HG02943 (cell line): ENCODE measurements around the gene ACOXL.

Source experiments
- ATAC-seq: cut with Tn5 transposase; IDR thresholded peaks from one replicate; pipeline ENCODE4 v1.9.1; 2021; ENCODE audit warnings: mild to moderate bottlenecking, low read depth, moderate library complexity; ENCODE audit not compliant: unreplicated experiment

ACOXL gene

DNA sequence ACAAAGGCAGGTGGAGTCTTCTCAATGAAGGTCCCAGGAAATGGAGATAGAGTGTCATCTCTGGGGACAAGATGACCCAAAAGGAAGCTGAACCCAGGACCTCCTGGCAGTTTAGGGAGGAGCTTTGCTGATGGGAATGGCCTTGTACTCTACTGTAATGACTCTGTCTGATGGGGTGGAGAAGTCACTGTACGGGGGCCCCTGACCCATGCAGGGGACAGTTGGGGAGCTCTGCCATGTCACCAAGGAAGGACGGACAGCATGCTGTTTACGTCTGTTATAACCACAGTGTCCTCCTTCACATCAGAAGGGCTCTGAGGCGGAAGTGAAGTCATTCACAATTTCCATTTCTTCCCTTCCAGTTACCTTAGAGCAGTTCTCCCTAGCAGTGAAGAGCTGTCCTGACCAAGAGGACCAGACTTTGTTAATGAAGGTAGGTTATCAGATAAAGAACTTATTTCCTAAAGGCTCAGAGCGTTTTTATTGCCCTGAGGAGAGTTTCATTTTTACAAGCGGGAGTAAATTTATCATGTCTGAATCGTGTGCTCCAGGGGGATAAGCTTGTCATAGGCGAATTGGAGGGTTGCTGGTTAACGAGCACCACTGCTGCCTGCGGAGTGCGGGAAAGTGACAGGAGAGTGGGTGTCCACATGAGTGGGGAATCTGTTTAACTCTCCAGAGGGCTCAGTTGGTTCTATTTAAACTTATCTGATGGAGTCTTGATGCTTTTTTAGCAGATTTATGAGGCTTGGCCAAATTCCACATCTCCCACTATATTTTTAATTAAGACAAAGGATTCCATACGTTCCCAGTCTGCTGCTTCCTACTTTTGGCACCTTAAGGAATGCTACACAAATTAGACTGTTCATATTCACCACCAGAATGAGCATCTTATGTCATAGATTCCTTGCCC lies 316.7 kb downstream of the ACOXL start:
- no peak for ATAC-seq

DNA sequence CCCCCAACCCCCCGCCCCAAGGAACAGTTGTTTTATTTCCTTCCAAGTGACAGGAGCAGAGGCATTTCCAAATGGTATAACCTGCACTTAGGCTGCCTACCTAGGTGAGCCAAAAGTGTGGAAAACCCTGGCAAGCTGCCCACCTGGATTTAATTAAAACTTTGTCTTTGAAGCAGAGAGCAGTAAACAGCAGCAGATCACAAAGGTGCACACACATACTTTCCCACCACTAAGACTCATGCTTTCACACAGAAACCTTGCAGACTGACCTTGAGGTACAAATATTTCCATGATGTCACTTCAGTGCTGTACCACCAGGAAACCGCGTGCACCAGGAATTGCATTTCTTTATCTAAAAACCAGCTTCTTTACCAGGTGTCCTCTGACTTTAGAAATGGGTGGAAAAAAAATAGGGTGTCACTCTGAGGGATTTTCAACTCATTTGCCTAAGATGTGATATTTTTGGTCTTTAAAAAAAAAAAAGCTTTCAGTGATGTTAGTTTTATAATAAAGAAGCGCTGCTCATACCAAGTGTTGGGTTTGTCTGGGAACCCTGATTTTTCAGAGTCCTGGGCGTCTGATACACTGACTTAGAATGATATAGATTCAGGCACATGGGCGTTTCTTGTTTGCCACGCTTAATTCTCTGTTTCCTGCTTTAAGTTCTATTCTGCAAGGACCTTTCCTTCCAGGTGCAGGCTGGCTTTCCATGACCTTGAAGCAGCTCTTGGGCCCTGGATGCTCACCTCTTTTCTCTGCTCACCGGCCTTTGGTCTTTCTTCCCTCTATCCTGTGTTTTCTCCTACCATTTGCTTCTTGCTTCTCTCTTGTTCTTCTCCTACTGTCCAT lies 317.6 kb downstream of the ACOXL start:
- no peak for ATAC-seq

DNA sequence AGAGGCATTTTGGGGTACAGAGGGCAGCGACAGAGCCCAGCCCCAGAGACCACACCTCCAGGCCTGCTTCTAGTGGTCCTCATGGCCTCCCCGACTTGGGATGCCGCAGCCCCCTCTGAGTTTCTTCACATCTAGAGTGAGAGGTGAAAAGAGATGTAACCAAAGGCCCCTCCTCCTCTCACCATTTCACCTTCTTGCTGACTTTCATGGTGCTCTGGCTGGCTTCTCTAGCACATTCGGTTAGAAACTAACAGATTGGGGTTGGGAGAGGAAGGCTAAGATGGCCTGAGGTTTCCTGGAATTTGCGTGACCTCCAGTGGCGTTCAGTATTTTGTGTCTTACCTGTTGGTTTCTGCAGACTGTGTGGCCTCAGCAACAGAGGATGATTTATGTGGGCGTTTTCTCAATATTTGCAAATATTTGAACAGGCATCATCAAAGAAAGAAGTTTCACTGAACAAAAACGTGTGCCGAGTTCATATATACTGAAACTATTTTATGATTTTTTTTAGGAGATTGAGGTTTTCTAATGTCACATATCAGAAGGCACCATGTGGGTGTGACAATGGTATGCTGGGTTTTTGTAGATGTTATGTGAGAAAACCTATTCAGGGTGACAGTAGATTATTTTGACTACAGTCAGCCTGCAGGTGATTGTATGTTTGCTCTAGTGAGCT lies 318.5 kb downstream of the ACOXL start:
- no peak for ATAC-seq

DNA sequence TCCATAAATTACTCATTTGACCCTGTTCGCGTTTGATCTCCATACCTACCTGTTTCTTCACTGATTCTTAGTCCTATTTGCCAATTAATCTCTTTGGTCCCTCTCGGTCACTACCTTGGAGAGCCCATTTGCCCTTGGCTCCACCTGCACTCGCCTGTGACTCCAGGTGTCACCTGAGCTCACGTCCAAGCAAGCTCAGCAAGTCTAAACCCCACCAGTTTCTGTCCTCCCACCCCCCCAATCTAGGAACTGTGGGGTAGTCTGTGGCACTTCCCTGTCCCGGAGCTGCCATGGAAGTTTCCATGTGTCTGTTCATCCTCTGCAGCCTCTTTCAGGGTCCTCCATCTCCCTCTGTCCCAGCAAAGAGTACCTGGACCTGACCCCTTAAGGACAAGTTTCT lies 320.2 kb downstream of the ACOXL start:
- ATAC-seq: no peak

DNA sequence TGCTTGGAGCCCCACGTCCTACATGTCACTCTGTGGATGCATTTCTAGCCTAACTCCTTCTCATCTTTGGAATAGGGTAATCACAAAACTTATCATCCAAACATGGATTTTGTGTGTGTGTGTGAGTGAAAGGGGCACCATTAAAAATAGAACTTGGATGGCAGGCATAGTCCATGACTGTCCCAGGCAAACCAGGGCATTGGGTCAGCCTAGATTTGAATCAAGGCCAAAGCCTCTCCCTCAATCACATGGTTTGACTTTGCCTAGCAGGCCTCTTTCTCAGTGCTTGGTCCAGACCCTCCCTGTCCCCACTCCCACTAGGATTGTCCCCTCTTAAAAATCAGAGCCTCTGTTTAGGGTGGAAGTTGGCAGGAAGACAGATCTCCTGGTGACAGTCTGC lies 320.9 kb downstream of the ACOXL start:
- ATAC-seq: no peak

DNA sequence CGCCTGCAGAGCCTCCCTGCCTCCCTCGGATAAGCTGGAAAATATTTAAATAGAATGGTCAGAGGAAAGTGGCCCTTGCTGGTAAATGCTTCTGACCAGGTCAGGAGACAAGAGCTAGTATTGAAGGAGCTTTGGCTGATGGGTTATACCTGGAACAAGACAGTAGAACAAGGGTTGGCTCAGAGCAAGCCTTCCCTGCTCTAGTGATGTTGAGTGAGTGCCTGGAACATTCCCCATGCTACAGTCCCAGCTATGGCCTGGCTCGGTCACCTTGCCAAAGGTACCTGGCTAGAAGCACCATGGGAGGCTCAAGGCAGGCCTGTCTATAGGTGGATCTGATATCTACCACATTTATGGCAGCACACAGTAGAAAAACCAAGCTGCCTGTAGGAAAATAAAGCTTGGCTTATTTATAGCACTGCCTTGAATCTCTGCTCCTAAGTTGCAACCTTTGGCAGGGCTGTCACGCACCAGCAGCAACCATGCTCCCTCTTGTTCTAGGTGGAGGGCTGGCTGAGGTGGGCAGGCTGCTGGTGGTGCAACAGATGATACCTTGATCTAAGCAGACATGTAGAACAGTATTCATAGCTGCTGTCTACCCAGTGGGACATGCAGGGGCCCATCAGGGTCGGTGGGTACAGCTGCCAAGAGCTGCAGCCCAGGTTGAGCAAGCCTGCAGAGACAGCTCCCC lies 321.6 kb downstream of the ACOXL start:
- ATAC-seq: no peak

DNA sequence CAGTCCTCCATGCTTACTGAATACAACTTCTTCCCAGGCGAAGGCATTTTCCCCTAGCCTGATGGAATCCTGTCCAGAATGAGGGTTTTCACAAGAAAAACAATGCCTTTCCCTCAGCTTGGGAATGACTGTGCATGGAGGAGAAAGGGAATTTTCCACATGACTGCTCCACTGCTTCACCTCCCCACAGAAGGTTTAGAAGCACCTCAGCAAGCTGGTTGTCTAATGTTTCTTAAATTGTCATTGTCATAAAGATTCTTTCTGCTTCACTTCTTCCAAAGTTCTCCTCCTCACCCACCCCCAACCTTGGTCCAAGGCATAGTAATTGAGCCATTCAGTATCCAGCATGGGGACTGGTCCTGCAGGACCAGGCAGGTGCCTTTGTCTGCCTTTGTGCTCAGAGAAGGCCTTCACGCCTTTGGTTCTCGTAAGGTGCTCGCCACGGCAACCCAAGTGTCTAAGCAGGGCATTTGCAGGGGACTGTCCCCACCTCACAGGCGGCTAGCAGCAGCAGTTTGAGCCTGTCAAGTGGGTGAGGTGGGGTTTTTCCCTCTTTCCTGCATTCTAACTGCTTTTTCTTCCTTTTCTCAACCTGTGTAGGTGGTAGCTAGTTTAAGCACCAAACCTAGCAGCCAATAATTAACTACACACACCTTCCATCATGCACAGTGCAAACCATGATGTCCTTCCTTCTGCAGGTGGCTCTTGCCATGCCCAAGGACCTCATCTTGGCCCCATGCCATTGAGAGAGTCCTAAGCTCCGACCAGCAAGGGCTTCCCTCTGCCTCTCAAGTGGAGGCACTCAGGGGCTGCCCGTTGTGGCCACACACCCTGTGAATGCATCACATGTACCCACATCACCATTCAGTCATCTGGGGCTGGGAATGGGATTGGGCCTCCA lies 322.7 kb downstream of the ACOXL start:
- no peak for ATAC-seq

DNA sequence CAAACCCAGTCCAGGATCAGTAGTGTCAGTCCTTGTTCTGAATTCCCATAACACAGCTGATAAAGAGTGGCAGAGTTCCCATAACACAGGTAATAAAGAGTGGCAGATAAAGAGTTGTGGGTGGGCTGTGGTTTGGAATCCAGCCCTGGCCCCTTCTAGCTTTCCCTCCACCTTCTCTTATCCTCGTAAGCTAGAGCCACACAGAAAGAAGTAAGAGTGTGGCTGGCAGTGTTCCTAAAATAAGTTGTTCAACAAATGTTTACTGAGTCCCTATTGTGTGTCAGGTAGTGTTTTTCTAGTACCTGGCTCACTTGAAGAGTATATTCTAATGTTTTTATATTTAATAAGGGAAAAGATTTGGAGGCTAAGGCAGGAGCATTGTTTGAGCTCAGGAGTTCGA lies 323.4 kb downstream of the ACOXL start:
- no peak for ATAC-seq

DNA sequence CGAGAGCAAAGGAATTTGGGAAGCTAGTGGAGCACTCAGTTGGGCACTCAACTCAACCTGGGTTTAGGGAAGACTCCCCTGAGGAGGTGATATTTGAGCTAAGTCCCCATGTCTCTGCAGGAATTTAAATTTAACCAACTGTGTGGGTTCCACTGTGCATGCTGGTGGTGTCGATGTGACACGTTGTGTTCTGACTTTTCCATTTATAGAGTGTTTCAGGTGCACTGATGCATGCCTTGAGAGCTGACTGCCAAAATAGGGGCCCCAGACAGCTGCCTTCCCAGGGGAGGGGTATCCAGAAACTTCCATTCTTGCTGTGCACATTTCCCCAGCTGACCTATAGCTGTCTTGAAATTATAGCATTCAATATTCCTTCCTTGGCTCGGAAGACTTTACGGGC lies 324.7 kb downstream of the ACOXL start:
- ATAC-seq: no peak

DNA sequence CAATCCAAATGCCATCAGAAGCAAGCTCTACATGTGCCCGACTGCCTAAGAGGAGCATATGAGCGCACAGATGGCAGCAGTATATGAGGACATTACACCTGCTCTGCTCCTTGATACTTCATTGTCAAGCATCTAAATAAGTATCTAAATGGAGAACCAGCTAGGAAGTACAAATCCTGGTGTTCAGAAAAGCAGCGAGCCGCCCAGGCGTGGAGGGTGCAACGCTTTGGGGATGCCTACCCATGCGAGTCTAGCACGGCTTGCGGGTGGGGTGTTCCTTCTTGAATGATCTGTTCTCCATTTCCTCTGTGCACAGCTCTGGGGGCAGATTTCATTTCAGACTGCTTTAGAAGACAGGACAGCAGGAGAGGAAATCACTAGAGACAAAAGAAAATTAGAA lies 325.3 kb downstream of the ACOXL start:
- no peak for ATAC-seq

DNA sequence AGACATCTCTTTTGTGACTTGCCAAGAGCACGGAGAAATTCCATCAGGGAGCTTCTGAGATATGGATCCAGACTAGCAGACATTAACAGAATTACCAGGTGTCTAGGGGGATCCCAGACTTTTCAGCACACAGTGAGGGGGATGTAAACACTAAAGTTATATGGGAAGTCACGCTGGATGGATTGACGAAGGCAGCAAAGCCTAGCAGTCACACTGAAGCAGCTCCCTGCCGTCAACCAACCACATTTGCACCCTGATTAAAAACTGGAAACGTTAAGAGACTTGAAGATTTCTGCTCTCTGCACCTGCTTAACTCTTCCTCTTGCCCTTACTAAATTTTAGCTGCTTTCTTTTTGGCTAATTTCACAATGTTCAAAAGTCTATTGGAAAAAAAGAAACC lies 325.9 kb downstream of the ACOXL start:
- no peak for ATAC-seq

DNA sequence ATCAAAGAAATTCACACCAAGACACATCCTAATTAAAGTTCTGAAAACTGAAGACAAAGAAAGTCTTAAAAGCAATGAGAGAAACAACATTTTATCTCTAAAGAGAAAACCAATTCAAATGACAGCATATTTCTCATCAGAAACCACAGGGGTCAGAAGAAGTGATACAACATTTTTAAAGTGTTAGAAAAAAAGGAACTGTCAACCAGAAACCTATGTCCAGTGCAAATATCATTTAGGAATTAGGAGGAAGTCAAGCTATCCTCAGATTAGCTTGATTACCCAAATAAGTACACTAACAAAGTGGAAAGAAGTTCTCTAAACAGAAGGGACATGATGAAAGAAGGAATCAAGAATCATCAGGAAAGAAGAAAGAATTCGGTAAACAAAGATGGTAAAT lies 328.8 kb downstream of the ACOXL start:
- ATAC-seq: no peak

DNA sequence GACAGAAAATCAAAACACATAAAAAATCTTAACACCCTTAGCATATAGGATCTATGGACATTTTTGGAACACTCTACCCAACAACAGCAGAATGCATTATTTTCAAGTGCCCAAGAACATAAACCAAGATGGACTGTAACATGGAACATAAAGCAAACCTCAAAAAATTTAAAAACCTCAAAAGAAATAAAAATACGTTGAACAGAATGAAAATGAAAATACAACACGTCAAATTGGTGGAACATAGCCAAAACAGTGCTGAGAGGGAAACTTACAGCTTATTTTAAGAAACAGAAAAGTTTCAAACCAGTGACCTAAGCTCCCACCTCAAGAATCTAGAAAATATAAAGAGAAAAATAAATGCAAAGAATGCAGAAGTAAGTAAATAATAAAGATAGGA lies 330.0 kb downstream of the ACOXL start:
- ATAC-seq: no peak

DNA sequence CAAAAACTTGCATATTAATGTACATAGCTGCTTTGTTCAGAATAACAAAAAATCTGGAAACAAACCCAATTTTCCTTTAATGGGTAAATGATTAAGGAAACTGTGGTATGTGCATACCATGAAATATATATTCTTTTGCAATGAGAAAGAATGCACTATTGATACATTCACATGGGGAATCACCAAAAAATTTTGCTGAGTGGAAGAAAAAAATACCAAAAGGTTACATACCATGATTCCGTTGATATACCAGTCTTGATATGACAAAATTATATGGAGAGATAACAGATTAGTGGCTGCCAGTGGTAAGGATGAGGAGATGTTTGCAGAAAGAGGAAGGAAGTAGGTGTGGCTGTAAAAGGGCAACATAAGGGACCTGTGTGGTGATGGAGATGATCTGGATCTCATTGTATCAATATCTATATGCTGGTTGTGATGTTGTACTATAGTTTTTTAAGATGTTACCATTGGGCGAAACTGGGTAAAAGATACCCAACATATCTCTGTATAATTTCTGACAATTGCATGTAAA lies 333.8 kb downstream of the ACOXL start:
- ATAC-seq: no peak

DNA sequence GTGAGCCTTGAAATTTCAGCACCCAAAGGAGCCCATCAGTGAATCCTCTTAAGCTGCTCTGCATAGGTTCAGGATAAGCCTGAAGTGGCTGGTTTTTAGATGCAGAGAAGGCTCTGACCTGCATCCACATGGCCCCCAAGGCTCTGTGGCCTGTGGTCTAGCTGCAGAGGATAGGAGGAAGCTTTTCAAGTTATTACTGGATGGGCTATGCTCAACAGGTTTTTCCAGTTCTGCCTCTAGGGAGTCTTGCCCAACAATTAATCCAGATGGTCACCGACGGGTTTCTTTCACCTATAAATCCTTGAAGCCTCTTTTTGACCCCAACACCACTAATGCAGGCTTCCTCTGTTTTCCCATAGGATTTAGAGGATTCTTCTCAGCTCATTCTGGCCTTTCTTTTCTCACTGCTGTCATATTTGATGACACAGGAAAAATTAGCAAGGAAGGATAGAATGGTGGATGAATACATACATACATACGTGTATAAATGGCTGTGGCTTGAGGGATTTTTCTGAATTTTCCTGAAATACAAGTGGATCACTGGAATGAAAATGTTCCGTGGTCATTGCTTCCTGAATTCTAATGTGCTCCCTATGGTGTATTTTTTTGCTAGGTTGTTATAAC lies 336.2 kb downstream of the ACOXL start:
- ATAC-seq: no peak

DNA sequence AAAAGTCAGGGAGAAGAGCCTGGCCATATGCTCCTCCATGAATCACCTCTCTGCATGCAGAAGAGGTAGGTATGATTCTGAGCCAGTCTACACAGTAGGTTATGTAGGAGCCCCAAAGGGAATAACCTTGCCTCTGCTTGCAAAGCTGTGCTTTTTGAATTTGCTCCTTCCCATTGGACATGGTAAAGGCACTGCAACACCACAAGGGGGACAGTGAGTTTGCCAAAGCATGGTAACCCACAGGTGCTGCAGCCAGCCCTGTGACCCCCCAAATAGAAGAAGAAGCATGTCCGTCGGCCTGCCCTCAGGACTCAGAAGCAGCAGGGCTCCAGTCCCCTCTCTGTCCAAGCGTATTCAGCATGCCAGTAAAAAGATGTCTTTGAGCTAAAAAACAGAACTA lies 337.3 kb downstream of the ACOXL start:
- ATAC-seq: no peak

DNA sequence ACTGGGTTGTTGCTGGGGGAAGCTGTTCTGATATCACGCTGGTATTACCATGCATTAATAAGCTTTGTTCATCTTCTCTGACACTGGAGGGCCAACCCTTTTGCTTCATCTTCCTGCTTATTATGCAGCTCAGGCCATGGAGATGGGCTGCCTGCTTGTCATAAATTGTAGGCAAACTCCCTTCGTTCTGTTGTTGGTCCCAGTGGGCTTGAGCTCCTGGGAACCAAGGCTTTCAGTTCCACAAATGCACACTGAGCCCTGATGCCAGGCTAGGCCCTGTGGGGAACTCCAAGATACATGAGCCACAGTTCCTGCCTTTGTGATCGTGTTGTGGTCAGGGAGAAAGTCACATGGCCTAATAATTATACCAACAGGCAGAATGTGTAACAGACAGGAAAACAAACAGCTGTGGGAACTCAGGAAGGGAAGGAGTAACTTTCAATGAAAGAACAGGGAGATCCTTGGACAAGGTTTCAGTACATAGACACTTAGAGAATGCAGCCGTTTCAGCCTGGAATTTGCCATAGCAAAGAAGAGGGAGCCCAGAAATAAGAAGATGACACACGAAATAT lies 339.3 kb downstream of the ACOXL start:
- no peak for ATAC-seq

DNA sequence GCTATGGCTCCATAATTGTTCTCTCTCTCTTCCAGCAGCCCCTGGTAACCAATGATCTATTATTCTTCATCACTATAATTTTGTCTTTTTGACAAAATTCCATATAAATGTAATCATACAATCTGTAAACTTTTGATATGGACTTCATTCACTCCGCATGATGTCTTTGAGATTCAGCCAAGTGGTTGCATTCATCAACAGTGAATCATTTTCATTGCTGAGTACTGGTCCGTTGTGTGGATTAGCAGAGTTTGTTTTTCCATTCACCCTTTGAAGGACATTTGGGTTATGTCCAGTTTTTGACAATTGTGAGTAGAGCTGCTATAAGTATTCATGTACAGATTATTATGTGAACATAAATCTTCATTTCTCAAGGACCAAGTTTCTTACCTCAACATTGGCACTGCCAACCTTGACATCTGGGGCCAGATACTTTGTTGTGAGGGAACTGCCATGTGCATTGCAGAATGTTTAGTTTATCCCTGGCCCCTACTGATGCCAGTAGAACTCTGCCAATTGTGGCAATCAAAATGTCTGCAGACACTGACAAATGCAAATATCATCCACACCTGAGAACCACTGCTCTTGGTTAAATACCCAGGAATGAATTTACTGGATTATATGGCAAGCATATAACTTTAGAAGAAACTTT lies 340.0 kb downstream of the ACOXL start:
- ATAC-seq: no peak
